CD14-positive monocyte (primary cell): ENCODE measurements around the gene SLC35F1. TPM values are rescaled to one million over a fixed set of nuclear protein-coding genes. Genes with fewer than 3 reads are reported as not detected.

Experiments used
- DNase-seq, 3 donors: peaks; one replicate each; pipeline ENCODE4 v3.0.0-alpha.2; 2011 to 2022
- H2AFZ ChIP-seq: 2 replicates; pipeline ENCODE4 v1.6.0; 2012; ENCODE audit warnings: mild to moderate bottlenecking, low read depth, low read length, inconsistent platforms; ENCODE audit not compliant: insufficient read depth, poor library complexity, severe bottlenecking
- H3K27ac ChIP-seq, 2 donors: 1 replicate in 1 of 2; 2 replicates in 1 of 2; pipeline ENCODE4 v1.5.1; 2012 to 2013; ENCODE audit warnings: low read length in 2 of 2, control low read depth in 1 of 2, inconsistent platforms in 1 of 2, low read depth in 1 of 2, mild to moderate bottlenecking in 1 of 2
- H3K27me3 ChIP-seq, 2 donors: one replicate each; pipeline versions ENCODE4 v1.6.0 to v1.6.1; 2011 to 2013; ENCODE audit warnings: low read length in 2 of 2; ENCODE audit not compliant: control insufficient read depth in 2 of 2, insufficient read depth in 2 of 2
- H3K36me3 ChIP-seq, 2 donors: replicated peaks in 1 of 2; 1 replicate in 1 of 2; 2 replicates in 1 of 2; pipeline versions ENCODE4 v1.5.1 to v1.6.1; 2012 to 2013; ENCODE audit warnings: low read length in 2 of 2, control low read depth in 1 of 2, inconsistent platforms in 1 of 2, mild to moderate bottlenecking in 1 of 2; ENCODE audit not compliant: insufficient read depth in 2 of 2, control insufficient read depth in 1 of 2
- H3K4me1 ChIP-seq, 2 donors: 1 replicate in 1 of 2; 2 replicates in 1 of 2; pipeline versions ENCODE4 v1.5.1 to v1.6.1; 2012 to 2013; ENCODE audit warnings: low read length in 2 of 2, control low read depth in 1 of 2, inconsistent platforms in 1 of 2, mild to moderate bottlenecking in 1 of 2, moderate library complexity in 1 of 2; ENCODE audit not compliant: insufficient read depth in 2 of 2, control insufficient read depth in 1 of 2
- H3K4me2 ChIP-seq: replicated peaks from 2 replicates; pipeline ENCODE3; 2012; ENCODE audit warnings: low read length, moderate library complexity, mild to moderate bottlenecking; ENCODE audit not compliant: poor library complexity, severe bottlenecking; ENCODE audit errors: extremely low read depth
- H3K4me3 ChIP-seq, 3 experiments: fragments of 200-600 bp in 1 of 3; sonication (generic) in 1 of 3; replicated peaks in 1 of 3; 1 replicate in 2 of 3; 2 replicates in 1 of 3; pipeline ENCODE4 v1.5.1; 2011 to 2013; ENCODE audit warnings: low read length in 3 of 3, mild to moderate bottlenecking in 3 of 3, control low read depth in 2 of 3, low read depth in 2 of 3, inconsistent platforms in 1 of 3, moderate library complexity in 1 of 3
- H3K79me2 ChIP-seq: 2 replicates; pipeline ENCODE4 v1.6.0; 2012; ENCODE audit warnings: mild to moderate bottlenecking, control low read depth, inconsistent platforms, low read length, moderate library complexity; ENCODE audit not compliant: insufficient read depth
- H3K9ac ChIP-seq: 2 replicates; pipeline ENCODE4 v1.6.0; 2017; ENCODE audit warnings: low read length, mild to moderate bottlenecking; ENCODE audit not compliant: insufficient read depth, poor library complexity, severe bottlenecking
- H3K9me3 ChIP-seq, 2 donors: replicated peaks in 1 of 2; 1 replicate in 1 of 2; 2 replicates in 1 of 2; pipeline versions ENCODE4 v1.5.1 to v1.6.1; 2012 to 2013; ENCODE audit warnings: low read length in 2 of 2, control low read depth in 1 of 2; ENCODE audit not compliant: control insufficient read depth in 1 of 2, insufficient read depth in 1 of 2
- H4K20me1 ChIP-seq: 2 replicates; pipeline ENCODE4 v1.6.0; 2012; ENCODE audit warnings: mild to moderate bottlenecking, low read length, control low read depth, moderate library complexity; ENCODE audit not compliant: insufficient read depth
- H3K27ac Mint-ChIP-seq, 7 donors: one replicate each; pipeline ENCODE4 v1.8.0; 2020; ENCODE audit warnings: mild to moderate bottlenecking in 7 of 7, mixed read lengths in 7 of 7, moderate library complexity in 6 of 7, inconsistent platforms in 2 of 7
- H3K27me3 Mint-ChIP-seq, 3 donors: one replicate each; pipeline ENCODE4 v1.8.0; 2021 to 2022; ENCODE audit warnings: low read depth in 3 of 3, mild to moderate bottlenecking in 3 of 3, mixed read lengths in 3 of 3, moderate library complexity in 3 of 3, inconsistent platforms in 1 of 3
- H3K36me3 Mint-ChIP-seq, 2 donors: one replicate each; pipeline ENCODE4 v1.8.0; 2020; ENCODE audit warnings: mixed read lengths in 2 of 2, inconsistent platforms in 1 of 2, mild to moderate bottlenecking in 1 of 2
- H3K4me1 Mint-ChIP-seq: one replicate; pipeline ENCODE4 v1.8.0; 2020; ENCODE audit warnings: mild to moderate bottlenecking, mixed read lengths
- H3K4me3 Mint-ChIP-seq, 2 donors: one replicate each; pipeline ENCODE4 v1.8.0; 2020; ENCODE audit warnings: mild to moderate bottlenecking in 2 of 2, mixed read lengths in 2 of 2, moderate library complexity in 1 of 2
- H3K9me3 Mint-ChIP-seq, 7 donors: one replicate each; pipeline ENCODE4 v1.8.0; 2020 to 2022; ENCODE audit warnings: mixed read lengths in 7 of 7, mild to moderate bottlenecking in 6 of 7, moderate library complexity in 6 of 7, inconsistent platforms in 2 of 7
- CTCF ChIP-seq: fragments of 200-600 bp; IDR thresholded peaks from one replicate; pipeline ENCODE4 v1.8.0; 2022; ENCODE audit warnings: antibody characterized with exemption, mild to moderate bottlenecking
- WGBS: methylation state at CpG from one replicate; pipeline ENCODE4 v1.1.5; 2013; ENCODE audit warnings: missing lambda C conversion rate; ENCODE audit not compliant: insufficient coverage; 5-methylcytosine and 5-hydroxymethylcytosine counted together
- intact Hi-C, 2 donors: fragments of 100-400 bp; cut with micrococcal nuclease; formaldehyde crosslinking; loops; one replicate each; pipeline versions ENCODE4 v1.15.0 to v1.15.1; 2023
- polyA plus RNA-seq, 3 donors: library from polyadenylated mRNA; depleted of rRNA in 1 of 3; unstranded in 2 of 3; stranded (reverse) in 1 of 3; fragments of 300-500 nt in 2 of 3; fragments of >200 nt in 1 of 3; fragmentation: Illumina TruSeq in 2 of 3; gene quantifications; 1 replicate in 2 of 3; 2 replicates in 1 of 3; pipeline ENCODE4 v1.2.3, GENCODE V29; 2012 to 2021

The SLC35F1 gene
- polyA plus RNA-seq, 3 donors = not detected

- Histone ChIP-seq H3K27me3 (no peaks in the 10 kb centered on the region), H2AFZ (no peak overlapping the region), H3K9me3 (no peaks in the 10 kb centered on the region), H3K79me2 (no peaks in the 10 kb centered on the region), H3K36me3 (no peaks in the 10 kb centered on the region), H3K9ac (no peak overlapping the region), H3K27ac (no peak overlapping the region), H3K4me2 (no peak overlapping the region), H3K4me3 (no peak overlapping the region), H3K4me1 (no peaks in the 10 kb centered on the region), H4K20me1 (no peaks in the 10 kb centered on the region)
- Mint-ChIP-seq H3K9me3 (no peaks in the 10 kb centered on the region), H3K4me1 (no peaks in the 10 kb centered on the region), H3K36me3 (no peaks in the 10 kb centered on the region), H3K27ac (no peak overlapping the region), H3K4me3 (no peak overlapping the region), H3K27me3 (peaks cover 0 to 1% (median 0%) of the 10 kb centered on the region in 3 donors)
- no peak for TF ChIP-seq CTCF
- WGBS = 89% methylated on average over 4 of the region's 5 CpGs
- no peak for DNase-seq
- intact Hi-C loops = no loop called here
Measured at GRCh38 chr6:117956386-117956785, 49.3 kb downstream of the SLC35F1 start.

- H3K36me3 ChIP-seq = no peaks in the 10 kb centered on the region
- H3K4me3 ChIP-seq = no peak overlapping the region
- no peak for TF ChIP-seq CTCF
- intact Hi-C loops = no loop called here
- H3K4me1 ChIP-seq = no peaks in the 10 kb centered on the region
- no peak overlapping the region for H3K27ac ChIP-seq
- no peak overlapping the region for H3K9ac ChIP-seq
- Mint-ChIP-seq H3K27ac (no peak overlapping the region), H3K27me3 (peaks cover 0 to 1% (median 0%) of the 10 kb centered on the region in 3 donors), H3K4me1 (no peaks in the 10 kb centered on the region), H3K36me3 (no peaks in the 10 kb centered on the region), H3K4me3 (no peak overlapping the region), H3K9me3 (no peaks in the 10 kb centered on the region)
- H2AFZ ChIP-seq = no peak overlapping the region
- H3K4me2 ChIP-seq = no peak overlapping the region
- DNase-seq = no peak
- no CpG with 5 or more reads among the region's 3 CpGs for WGBS
- no peaks in the 10 kb centered on the region for H3K79me2 ChIP-seq
- H4K20me1 ChIP-seq = no peaks in the 10 kb centered on the region
- H3K27me3 ChIP-seq = no peaks in the 10 kb centered on the region
- H3K9me3 ChIP-seq = no peaks in the 10 kb centered on the region
Measured at GRCh38 chr6:117958536-117958935, 51.5 kb downstream of the SLC35F1 start.
